ENCODE measurements around the gene VPS8.

- no peak for TF ChIP-seq CTCF (IDR thresholded peaks at IDR 0.05)
- no peak for TF ChIP-seq POLR2A (IDR thresholded peaks at IDR 0.05)
Observed at GRCh38 chr3:184788751-184789150, 23.2 kb upstream of the VPS8 start.
